ENCODE measurements around the gene TIGIT.
"Not testable (repeated sequence)": the region's sequence is repeated elsewhere in the genome, so short reads cannot be mapped to it uniquely, and the experiment has no call there.

Gene TIGIT

GRCh38 chr3:114293838-114294535, at the start of gene TIGIT:
TIGIT (plus strand) TSS chr3:114294028; CDS start chr3:114294062, 34 bp downstream.
- no peak for DNase-seq

- DNase-seq = no peak
These were observed 40.9 kb upstream of the TIGIT start for GRCh38 chr3:114252954-114253353.

- no peak for DNase-seq
These were observed 40.3 kb upstream of the TIGIT start for GRCh38 chr3:114253505-114253904.

GRCh38 chr3:114259566-114259965, 34.3 kb upstream of the TIGIT start:
- DNase-seq = no peak

GRCh38 chr3:114260152-114260551, 33.7 kb upstream of the TIGIT start:
- DNase-seq = no peak

- DNase-seq = no peak
These were observed 23.8 kb upstream of the TIGIT start for GRCh38 chr3:114270019-114270418.

- DNase-seq = no peak
These were observed 21.6 kb upstream of the TIGIT start for GRCh38 chr3:114272271-114272670.

- no peak for DNase-seq
These were observed 18.9 kb upstream of the TIGIT start for GRCh38 chr3:114274929-114275328.

GRCh38 chr3:114276856-114277255, 17.0 kb upstream of the TIGIT start:
- not testable (repeated sequence) for DNase-seq

- no peak for DNase-seq
These were observed 9.2 kb upstream of the TIGIT start for GRCh38 chr3:114284644-114285043.

- DNase-seq = no peak
These were observed 8.1 kb upstream of the TIGIT start for GRCh38 chr3:114285648-114286230.

GRCh38 chr3:114286266-114286665, 7.6 kb upstream of the TIGIT start:
- DNase-seq = no peak

- peak; percentile 13 for DNase-seq
These were observed 2.6 kb upstream of the TIGIT start for GRCh38 chr3:114290911-114291901.

GRCh38 chr3:114294940-114295480, 1.2 kb downstream of the TIGIT start:
- no peak for DNase-seq

GRCh38 chr3:114295946-114296345, 2.1 kb downstream of the TIGIT start:
- DNase-seq = no peak

- DNase-seq = no peak
These were observed 5.6 kb downstream of the TIGIT start for GRCh38 chr3:114299421-114299820.

- no peak for DNase-seq
These were observed 6.3 kb downstream of the TIGIT start for GRCh38 chr3:114299941-114300624.

GRCh38 chr3:114307222-114307830, 13.5 kb downstream of the TIGIT start:
- DNase-seq = no peak

- DNase-seq = no peak
These were observed 14.0 kb downstream of the TIGIT start for GRCh38 chr3:114307832-114308231.

GRCh38 chr3:114308377-114308776, 14.5 kb downstream of the TIGIT start:
- no peak for DNase-seq

- DNase-seq = no peak
These were observed 15.0 kb downstream of the TIGIT start for GRCh38 chr3:114308830-114309229.

GRCh38 chr3:114310695-114311094, 16.9 kb downstream of the TIGIT start:
- DNase-seq = no peak
